HCT116 (cell line): ENCODE data around the gene TMEM141. TPM values are rescaled to one million over a fixed set of nuclear protein-coding genes. Genes with fewer than 3 reads are reported as not detected.

ENCODE experiments used
- ATAC-seq: fragments of 200-7000 bp; cut with Tn5 transposase; 2 replicates; pipeline ENCODE4 v1.9.1; 2020; ENCODE audit warnings: mild to moderate bottlenecking, moderate library complexity
- BruUV-seq: library from RNA; stranded (reverse); fragments of 400-500 nt; replicated peaks from 2 replicates; lab custom pipeline; 2021; lab: Mats Ljungman, UMichigan
- CTCF ChIA-PET: fragments of 300-600 bp; sonication (Branson Sonifier 250); formaldehyde crosslinking; loops from one replicate; lab custom pipeline; 2021; ENCODE audit warnings: antibody characterized with exemption; lab: Charles Lee
- POLR2A ChIA-PET: fragments of 300-600, 350-600 bp; sonication (Branson Sonifier 250); formaldehyde crosslinking; loops from one replicate; lab custom pipeline; 2021; ENCODE audit warnings: antibody characterized with exemption; lab: Charles Lee
- RAD21 ChIA-PET, 2 experiments: fragments of 300-600 bp; sonication (Branson Sonifier 250); formaldehyde crosslinking; loops; one replicate each; lab custom pipeline; 2023; ENCODE audit warnings: low total read pairs in 2 of 2; ENCODE audit not compliant: uncharacterized antibody in 2 of 2, unreplicated experiment in 2 of 2, low non-redundant PET in 1 of 2; lab: Charles Lee
- DNase-seq: peaks from one replicate; pipeline ENCODE4 v3.0.0-alpha.2; 2010; ENCODE audit warnings: low read depth, low spot score
- H2AFZ ChIP-seq: fragments of 200-600 bp; shearing (Covaris generic), sonication (generic); 2 replicates; pipeline ENCODE4 v1.6.1; 2017; ENCODE audit warnings: low read depth, mixed run types, mixed read lengths, antibody characterized with exemption, low read length; ENCODE audit not compliant: poor library complexity, severe bottlenecking
- H3K27ac ChIP-seq: 2 replicates; pipeline ENCODE4 v1.5.1; 2012; ENCODE audit warnings: low read depth, low read length
- H3K27me3 ChIP-seq: fragments of 200-600 bp; sonication (generic); 2 replicates; pipeline ENCODE4 v1.6.1; 2016; ENCODE audit warnings: mixed run types, low read length, mixed read lengths; ENCODE audit not compliant: insufficient read depth
- H3K36me3 ChIP-seq, 2 experiments: fragments of 200-500 bp in 1 of 2; fragments of 200-600 bp in 1 of 2; sonication (Bioruptor generic) in 1 of 2; sonication (generic) in 1 of 2; 2 replicates each; pipeline versions ENCODE4 v1.5.1 to v1.6.1; 2014 to 2016; ENCODE audit warnings: low read length in 2 of 2, inconsistent platforms in 1 of 2, mixed read lengths in 1 of 2, mixed run types in 1 of 2; ENCODE audit not compliant: insufficient read depth in 2 of 2, control insufficient read depth in 1 of 2
- H3K4me1 ChIP-seq, 2 experiments: fragments of 200-600 bp in 1 of 2; sonication (generic) in 1 of 2; 2 replicates each; pipeline versions ENCODE4 v1.5.1 to v1.6.1; 2012 to 2017; ENCODE audit warnings: low read length in 2 of 2, inconsistent platforms in 1 of 2, mild to moderate bottlenecking in 1 of 2, mixed read lengths in 1 of 2, mixed run types in 1 of 2, moderate library complexity in 1 of 2; ENCODE audit not compliant: insufficient read depth in 2 of 2, control insufficient read depth in 1 of 2
- H3K4me2 ChIP-seq: fragments of 200-600 bp; sonication (generic); 2 replicates; pipeline ENCODE4 v1.6.1; 2017; ENCODE audit warnings: mixed run types, low read length, mixed read lengths
- H3K4me3 ChIP-seq, 2 experiments: fragments of 200-600 bp in 1 of 2; sonication (generic) in 1 of 2; replicated peaks in 1 of 2; 2 replicates each; pipeline ENCODE4 v1.5.1; 2011 to 2016; ENCODE audit warnings: low read length in 2 of 2, control low read depth in 1 of 2, low read depth in 1 of 2, mild to moderate bottlenecking in 1 of 2, mixed read lengths in 1 of 2, mixed run types in 1 of 2
- H3K79me2 ChIP-seq: fragments of 200-600 bp; sonication (generic); 2 replicates; pipeline ENCODE4 v1.6.1; 2017; ENCODE audit warnings: mild to moderate bottlenecking, mixed run types, low read length, moderate library complexity, mixed read lengths; ENCODE audit not compliant: insufficient read depth
- H3K9ac ChIP-seq: fragments of 200-600 bp; sonication (generic); 2 replicates; pipeline ENCODE4 v1.6.1; 2016; ENCODE audit warnings: low read length, mixed read lengths
- H3K9me2 ChIP-seq: fragments of 200-600 bp; sonication (generic), shearing (Covaris generic); 2 replicates; pipeline ENCODE4 v1.6.1; 2017; ENCODE audit warnings: mixed run types, mild to moderate bottlenecking, moderate library complexity; ENCODE audit not compliant: insufficient read depth
- H3K9me3 ChIP-seq, 2 experiments: fragments of 200-500 bp in 1 of 2; fragments of 200-600 bp in 1 of 2; sonication (Bioruptor generic) in 1 of 2; sonication (generic) in 1 of 2; 2 replicates each; pipeline ENCODE4 v1.6.1; 2014 to 2017; ENCODE audit warnings: low read length in 2 of 2, mixed read lengths in 2 of 2, inconsistent platforms in 1 of 2, low read depth in 1 of 2, mild to moderate bottlenecking in 1 of 2, mixed run types in 1 of 2, moderate library complexity in 1 of 2; ENCODE audit not compliant: control insufficient read depth in 1 of 2, insufficient read depth in 1 of 2
- H4K20me1 ChIP-seq: fragments of 200-600 bp; sonication (generic), shearing (Covaris generic); 2 replicates; pipeline ENCODE4 v1.6.1; 2017; ENCODE audit warnings: mixed run types, mild to moderate bottlenecking, moderate library complexity; ENCODE audit not compliant: insufficient read depth
- CBX3 ChIP-seq: IDR thresholded peaks from 2 replicates; pipeline ENCODE4 v1.6.1; 2012; ENCODE audit warnings: low read depth
- CEBPB ChIP-seq: IDR thresholded peaks from 2 replicates; pipeline ENCODE4 v1.6.1; 2012; ENCODE audit warnings: low read depth
- JUND ChIP-seq: IDR thresholded peaks from 2 replicates; pipeline ENCODE4 v1.6.1; 2012
- YY1 ChIP-seq: IDR thresholded peaks from 2 replicates; pipeline ENCODE4 v1.6.1; 2011; ENCODE audit warnings: low read length, low read depth, moderate library complexity, mild to moderate bottlenecking; ENCODE audit not compliant: insufficient replicate concordance; ENCODE audit errors: extremely low read depth
- ZFX ChIP-seq: fragments of 450-650 bp; IDR thresholded peaks from 2 replicates; pipeline ENCODE4 v1.6.1; 2017
- intact Hi-C: fragments of 100-400 bp; cut with micrococcal nuclease; formaldehyde crosslinking; loops from 2 replicates; pipeline ENCODE4 v1.10.0; 2022
- total RNA-seq: library from RNA; stranded (reverse); gene quantifications from one replicate; pipeline ENCODE4 v1.2.1, GENCODE V29; 2021; ENCODE audit not compliant: unreplicated experiment
- TF ChIP-seq, protein P1 (sequence below), 3 experiments: fragments of 200-600 bp in 1 of 3; sonication (generic) in 1 of 3; IDR thresholded peaks in 2 of 3; conservative IDR thresholded peaks in 1 of 3; 2 replicates each; pipeline ENCODE4 v1.5.1; 2012 to 2017; ENCODE audit warnings: low read depth in 2 of 3, low read length in 2 of 3, antibody characterized with exemption in 1 of 3, borderline replicate concordance in 1 of 3, control low read depth in 1 of 3, mild to moderate bottlenecking in 1 of 3, mixed read lengths in 1 of 3, mixed run types in 1 of 3, moderate library complexity in 1 of 3; ENCODE audit not compliant: insufficient read depth in 1 of 3
- TF ChIP-seq, protein P2 (sequence below): IDR thresholded peaks from 2 replicates; pipeline ENCODE4 v1.6.1; 2012

Gene TMEM141
- total RNA-seq, 1 experiment from 2014 or later, result 73.6 TPM

DNA sequence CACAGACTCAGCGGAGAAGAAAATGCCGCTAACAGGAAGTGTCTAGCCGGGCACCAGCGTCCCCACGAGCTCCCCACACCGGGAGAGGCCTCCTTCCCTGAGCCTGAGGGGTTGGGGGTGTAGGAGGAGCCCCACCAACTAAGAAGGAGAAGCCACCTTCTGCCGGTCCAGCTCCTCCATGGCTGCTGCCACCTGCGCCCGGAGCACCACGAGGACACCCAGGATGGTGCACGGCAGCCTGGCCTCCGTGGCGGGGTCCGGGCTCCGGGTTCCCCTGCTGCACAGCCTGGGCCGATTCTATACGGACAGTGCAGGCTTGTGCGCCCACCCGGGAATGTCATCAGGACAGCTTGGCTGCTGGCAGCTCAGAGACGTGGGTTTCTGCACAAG, 33.4 kb upstream of the TMEM141 start:
- intact Hi-C loops, result loop anchor here (1.0 kb wide), 1 partner anchor 27 kb away; no protein-coding TSS in a partner anchor
- CTCF ChIA-PET, result interaction anchor here (0.7 to 1.1 kb wide), 5 partner anchors 8 to 269 kb away, joined by 3 to 4 read pairs (median 3); no protein-coding TSS in a partner anchor
- no TSS peak for BruUV-seq

DNA sequence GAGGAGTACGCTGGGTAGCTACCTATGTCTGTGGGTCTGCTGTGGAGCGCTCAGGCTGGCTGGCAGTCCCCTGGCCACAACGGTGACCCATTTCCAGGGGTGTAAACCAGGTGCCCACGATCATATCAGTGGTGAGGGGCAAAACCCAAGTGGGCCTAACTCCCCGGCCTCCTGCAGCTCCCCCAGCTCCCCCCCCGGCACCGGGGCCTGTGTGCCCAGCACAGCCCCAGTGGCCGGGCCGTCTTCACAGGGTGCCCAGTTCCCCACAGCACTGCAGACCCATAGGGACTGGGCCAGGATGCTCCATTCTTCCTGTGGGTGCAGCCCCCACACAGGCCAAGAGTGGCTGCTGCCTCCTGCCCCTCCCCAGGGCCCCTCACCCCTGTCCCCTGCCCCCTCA, 32.1 kb upstream of the TMEM141 start:
- H3K9me3 ChIP-seq, result peaks cover 0 to 9% of the 10 kb centered on the region in 2 experiments; a peak in 2 of 4 replicates
- H4K20me1 ChIP-seq, result no peaks in the 10 kb centered on the region
- H2AFZ ChIP-seq, result no peak overlapping the region
- CTCF ChIA-PET, result interaction anchor here (1.1 kb wide), 1 partner anchor 268 kb away, joined by 3 read pairs; no protein-coding TSS in a partner anchor
- H3K27me3 ChIP-seq, result no peaks in the 10 kb centered on the region
- no peak overlapping the region for H3K4me2 ChIP-seq
- ATAC-seq, result no peak
- BruUV-seq, result no TSS peak
- H3K4me1 ChIP-seq, result peaks cover 13 to 25% of the 10 kb centered on the region in 2 experiments; a peak in 3 of 4 replicates
- TF ChIP-seq ZFX (no peak), JUND (no peak), YY1 (no peak), CEBPB (no peak)
- TF ChIP-seq, protein P1, sequence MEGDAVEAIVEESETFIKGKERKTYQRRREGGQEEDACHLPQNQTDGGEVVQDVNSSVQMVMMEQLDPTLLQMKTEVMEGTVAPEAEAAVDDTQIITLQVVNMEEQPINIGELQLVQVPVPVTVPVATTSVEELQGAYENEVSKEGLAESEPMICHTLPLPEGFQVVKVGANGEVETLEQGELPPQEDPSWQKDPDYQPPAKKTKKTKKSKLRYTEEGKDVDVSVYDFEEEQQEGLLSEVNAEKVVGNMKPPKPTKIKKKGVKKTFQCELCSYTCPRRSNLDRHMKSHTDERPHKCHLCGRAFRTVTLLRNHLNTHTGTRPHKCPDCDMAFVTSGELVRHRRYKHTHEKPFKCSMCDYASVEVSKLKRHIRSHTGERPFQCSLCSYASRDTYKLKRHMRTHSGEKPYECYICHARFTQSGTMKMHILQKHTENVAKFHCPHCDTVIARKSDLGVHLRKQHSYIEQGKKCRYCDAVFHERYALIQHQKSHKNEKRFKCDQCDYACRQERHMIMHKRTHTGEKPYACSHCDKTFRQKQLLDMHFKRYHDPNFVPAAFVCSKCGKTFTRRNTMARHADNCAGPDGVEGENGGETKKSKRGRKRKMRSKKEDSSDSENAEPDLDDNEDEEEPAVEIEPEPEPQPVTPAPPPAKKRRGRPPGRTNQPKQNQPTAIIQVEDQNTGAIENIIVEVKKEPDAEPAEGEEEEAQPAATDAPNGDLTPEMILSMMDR (IDR thresholded peaks at IDR 0.05 in 2 of 3, conservative IDR thresholded peaks at IDR 0.05 in 1 of 3; ENCODE audit: borderline replicate concordance in 1 of 3, insufficient read depth in 1 of 3, low read depth in 2 of 3, low read length in 2 of 3), result no peak
- POLR2A ChIA-PET, result interaction anchor here (1.4 kb wide), 1 partner anchor 32 kb away, joined by 7 read pairs; no protein-coding TSS in a partner anchor
- intact Hi-C loops, result no loop called here
- H3K9ac ChIP-seq, result no peak overlapping the region
- no peak for DNase-seq
- no peak overlapping the region for H3K4me3 ChIP-seq
- RAD21 ChIA-PET, result no interaction called here
- H3K9me2 ChIP-seq, result no peaks in the 10 kb centered on the region
- no peaks in the 10 kb centered on the region for H3K36me3 ChIP-seq
- no peak overlapping the region for H3K27ac ChIP-seq
- H3K79me2 ChIP-seq, result no peaks in the 10 kb centered on the region

More for the DNA sequence above, 33.4 kb upstream of the TMEM141 start:
- no peaks in the 10 kb centered on the region for H3K27me3 ChIP-seq
- H4K20me1 ChIP-seq, result no peaks in the 10 kb centered on the region
- H2AFZ ChIP-seq, result no peak overlapping the region
- ChIA-PET RAD21 (interaction anchor here in 1 of 2 experiments (0.8 to 1.1 kb wide), 2 partner anchors 64 to 277 kb away, joined by 3 to 4 read pairs; no protein-coding TSS in a partner anchor), POLR2A (interaction anchor here (1.4 kb wide), 1 partner anchor 31 kb away, joined by 7 read pairs; no protein-coding TSS in a partner anchor)
- no peaks in the 10 kb centered on the region for H3K36me3 ChIP-seq
- H3K9me2 ChIP-seq, result no peaks in the 10 kb centered on the region
- DNase-seq, result no peak
- H3K27ac ChIP-seq, result no peak overlapping the region
- peaks cover 10 to 18% of the 10 kb centered on the region in 2 experiments; a peak in 3 of 4 replicates for H3K4me1 ChIP-seq
- TF ChIP-seq CBX3 (no peak), JUND (no peak), CEBPB (no peak)
- TF ChIP-seq, protein P2, sequence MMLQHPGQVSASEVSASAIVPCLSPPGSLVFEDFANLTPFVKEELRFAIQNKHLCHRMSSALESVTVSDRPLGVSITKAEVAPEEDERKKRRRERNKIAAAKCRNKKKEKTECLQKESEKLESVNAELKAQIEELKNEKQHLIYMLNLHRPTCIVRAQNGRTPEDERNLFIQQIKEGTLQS, result no peak
- no peak overlapping the region for H3K9ac ChIP-seq
- H3K4me3 ChIP-seq, result no peak overlapping the region
- ATAC-seq, result no peak
- H3K79me2 ChIP-seq, result no peaks in the 10 kb centered on the region
- H3K9me3 ChIP-seq, result peaks cover 0 to 9% of the 10 kb centered on the region in 2 experiments; a peak in 2 of 4 replicates
- H3K4me2 ChIP-seq, result no peak overlapping the region
